Measurements from ENCODE around the gene UBE2C.

UBE2C gene

DNA sequence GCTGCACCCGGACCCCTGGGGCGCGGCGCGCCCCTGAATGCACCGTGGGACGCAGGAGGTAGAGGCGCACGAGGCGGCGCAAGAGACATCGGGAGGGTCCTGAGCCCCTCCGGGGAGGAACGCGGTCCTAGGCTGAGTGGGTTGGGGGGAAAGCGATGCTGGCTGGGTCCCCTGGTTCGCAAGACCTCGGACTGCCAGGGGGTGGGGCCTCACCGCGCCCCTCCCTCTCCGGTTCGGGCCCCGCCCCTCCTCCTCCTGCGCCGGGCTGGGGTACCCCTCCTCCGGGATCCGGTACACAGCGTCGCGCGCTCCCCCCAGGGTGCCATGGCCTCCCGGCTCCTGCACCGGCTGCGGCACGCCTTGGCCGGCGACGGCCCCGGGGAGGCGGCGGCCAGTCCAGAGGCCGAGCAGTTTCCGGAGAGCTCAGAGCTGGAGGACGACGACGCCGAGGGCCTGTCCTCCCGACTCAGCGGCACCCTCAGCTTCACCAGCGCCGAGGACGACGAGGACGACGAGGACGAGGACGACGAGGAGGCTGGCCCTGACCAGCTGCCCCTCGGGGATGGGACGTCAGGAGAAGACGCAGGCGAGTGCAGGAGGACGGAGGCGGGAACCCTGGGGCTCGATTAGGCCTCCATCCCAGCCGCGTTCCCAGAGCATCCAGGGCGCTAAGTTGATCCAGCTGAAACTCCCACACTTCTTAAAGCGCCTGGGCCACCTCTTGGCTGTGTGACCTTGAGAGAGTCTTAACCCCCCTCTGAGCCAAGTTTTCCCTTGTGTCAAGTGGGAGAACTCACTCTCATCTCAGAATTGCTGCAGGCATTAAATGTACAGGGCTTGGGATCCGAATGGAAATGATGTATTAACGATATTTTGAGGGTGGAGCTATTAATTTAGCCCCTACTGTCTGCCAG, 21.7 kb downstream of the UBE2C start:
- peak; percentile 47 for DNase-seq

DNA sequence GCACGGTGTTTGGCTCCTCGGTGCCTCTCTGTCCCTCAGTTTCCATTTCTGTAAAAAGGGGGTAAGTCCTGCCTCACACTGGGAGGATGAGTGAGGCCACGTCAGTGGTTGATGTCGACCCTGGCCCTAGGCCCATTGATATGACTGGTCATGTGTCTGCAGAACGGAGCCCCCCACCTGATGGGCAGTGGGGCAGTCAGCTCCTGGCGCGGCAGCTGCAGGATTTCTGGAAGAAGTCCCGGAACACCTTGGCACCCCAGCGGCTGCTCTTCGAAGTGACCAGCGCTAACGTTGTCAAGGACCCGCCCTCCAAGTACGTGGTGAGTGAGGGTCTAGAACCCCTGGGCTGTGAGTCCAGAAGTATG, 22.3 kb downstream of the UBE2C start:
- DNase-seq, result no peak

- DNase-seq, result no peak
Measured at GRCh38 chr20:45835329-45835765, 22.9 kb downstream of the UBE2C start.

GRCh38 chr20:45835825-45836224, 23.4 kb downstream of the UBE2C start:
- DNase-seq, result no peak

GRCh38 chr20:45836841-45837240, 24.4 kb downstream of the UBE2C start:
- DNase-seq, result no peak

GRCh38 chr20:45840700-45841198, 28.3 kb downstream of the UBE2C start:
- no peak for DNase-seq

GRCh38 chr20:45841407-45842129, 29.1 kb downstream of the UBE2C start:
- DNase-seq, result no peak

DNA sequence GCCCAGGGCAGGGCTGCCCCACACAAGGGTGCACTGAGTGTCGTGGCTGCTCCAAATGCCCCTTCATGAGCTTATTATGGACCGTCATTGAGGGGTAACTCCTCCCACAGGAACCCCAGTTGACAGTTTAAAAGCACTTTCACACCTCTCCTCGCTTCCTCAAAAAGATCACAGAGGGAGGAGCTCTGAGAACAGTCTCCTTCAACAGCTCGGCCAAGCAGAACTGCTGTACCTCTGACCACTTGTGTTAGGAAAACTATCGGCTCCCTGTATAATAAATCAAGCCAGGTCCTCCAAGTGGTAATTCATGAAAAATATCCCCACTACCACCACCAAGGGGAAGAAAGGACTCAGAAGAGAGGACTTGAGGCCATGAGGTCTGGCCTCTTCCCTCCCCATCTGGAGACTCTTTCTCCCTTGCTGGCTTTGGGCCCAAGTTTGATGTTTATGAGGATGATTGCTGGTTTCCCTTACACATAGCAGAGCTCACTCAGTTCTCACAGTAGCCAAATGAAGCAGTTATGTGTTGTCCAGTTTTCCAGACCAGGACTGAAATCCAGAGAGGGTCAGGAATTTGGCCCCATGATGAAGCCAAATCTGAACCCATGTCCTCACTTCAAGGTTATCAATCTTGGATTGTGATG, 29.8 kb downstream of the UBE2C start:
- DNase-seq, result no peak

DNA sequence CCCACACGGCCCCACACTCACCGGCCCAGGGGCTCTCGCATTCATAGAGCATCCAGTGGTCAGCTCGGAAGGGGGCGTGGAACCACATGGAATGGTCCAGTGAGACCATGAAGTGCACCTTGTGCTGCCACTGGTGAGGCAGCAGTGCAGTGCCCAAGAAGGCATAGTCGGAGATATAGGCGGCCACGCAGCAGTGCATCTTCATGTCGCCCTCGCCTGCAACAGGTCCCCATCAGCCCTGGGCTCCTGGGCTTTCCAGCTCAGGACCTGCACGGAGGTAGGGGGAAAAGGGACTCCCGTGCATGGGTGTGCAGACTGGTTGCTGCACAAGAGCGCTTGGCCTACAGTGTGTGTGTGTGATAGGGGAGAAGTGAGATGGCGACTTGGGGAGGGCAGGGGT, 31.1 kb downstream of the UBE2C start:
- DNase-seq, result no peak

DNA sequence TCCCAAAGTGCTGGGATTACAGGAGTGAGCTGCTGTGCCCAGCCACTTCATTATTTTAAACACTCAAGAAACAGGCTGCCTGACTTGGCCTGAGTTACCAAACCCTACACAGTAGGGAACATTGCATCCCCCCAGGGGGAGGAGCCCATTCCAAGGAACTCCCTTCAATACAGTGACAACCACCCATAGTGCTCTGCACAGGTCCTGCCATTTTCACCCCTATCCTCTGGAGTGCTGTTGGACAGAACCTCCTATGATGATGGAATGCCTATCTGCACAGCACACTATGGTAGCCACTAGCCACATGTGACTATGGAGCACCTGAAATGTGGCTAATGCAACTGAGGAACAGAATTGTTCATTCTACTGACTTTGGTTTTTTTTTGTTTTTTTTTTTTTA, 33.0 kb downstream of the UBE2C start:
- DNase-seq, result no peak

- DNase-seq, result no peak
Measured at GRCh38 chr20:45848421-45848820, 36.0 kb downstream of the UBE2C start.

DNA sequence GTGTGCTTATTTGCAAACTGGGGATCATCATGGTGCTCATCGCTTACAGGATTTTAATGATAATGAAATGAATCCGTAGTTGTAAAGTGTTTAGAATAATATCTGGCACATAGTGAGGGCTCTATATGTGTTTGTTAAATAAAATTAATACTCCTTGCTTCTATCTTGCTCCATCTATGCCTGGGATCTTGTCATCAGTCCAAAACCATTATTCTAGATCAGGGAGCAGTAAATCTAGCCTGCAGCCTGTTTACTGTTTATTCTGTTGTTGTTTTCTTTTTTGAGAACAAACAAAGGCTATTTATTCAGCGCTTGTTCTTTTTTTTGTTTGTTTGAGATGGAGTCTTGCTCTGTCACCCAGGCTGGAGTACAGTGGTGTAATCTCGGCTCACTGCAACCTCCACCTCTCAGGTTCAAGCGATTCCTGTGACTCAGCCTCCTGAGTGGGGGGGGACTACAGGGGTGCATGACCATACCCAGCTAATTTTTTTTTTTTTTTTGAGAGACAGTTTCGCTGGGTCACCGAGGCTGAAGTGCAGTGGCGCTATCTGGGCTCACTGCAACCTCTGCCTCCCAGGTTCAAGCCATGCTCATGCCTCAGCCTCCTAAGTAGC, 36.6 kb downstream of the UBE2C start:
- no peak for DNase-seq

- no peak for DNase-seq
Measured at GRCh38 chr20:45850238-45850637, 37.8 kb downstream of the UBE2C start.

- no peak for DNase-seq
Measured at GRCh38 chr20:45850926-45851325, 38.5 kb downstream of the UBE2C start.

DNA sequence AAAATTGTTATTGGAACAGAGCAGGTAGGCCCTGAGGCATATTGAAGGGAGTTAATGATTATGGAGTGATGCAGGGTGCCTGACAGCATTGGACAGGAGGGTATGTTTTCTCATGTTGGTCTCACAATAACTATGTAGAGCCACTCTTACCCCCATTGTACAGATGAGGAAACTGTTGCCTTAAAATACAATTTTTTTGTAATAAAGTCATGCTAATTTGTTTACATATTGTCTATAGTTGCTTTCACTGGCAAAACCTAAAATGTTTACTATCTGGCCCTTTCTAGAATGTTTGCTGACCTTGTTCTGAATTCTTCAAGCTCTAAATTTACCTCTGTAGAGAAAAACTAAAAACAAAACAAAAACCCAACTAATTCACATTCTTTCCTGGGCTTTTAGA, 39.1 kb downstream of the UBE2C start:
- DNase-seq, result no peak

DNA sequence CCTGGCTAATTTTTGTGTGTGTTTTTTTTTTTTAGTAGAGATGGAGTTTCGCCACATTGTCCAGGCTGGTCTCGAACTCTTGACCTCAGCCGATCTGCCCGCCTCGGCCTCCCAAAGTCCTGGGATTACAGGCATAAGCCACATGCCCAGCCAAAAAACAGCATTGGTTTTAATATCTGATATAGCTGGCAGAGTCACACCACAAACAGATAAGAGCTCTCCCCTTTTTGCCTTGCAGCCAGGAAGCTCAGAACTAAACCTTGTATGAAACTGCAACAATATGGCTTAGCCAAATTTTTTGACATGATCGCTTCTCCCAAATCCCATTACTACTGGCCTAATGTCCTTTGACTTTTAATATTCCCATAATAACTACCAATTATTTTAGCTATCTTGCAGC, 39.9 kb downstream of the UBE2C start:
- DNase-seq, result no peak

DNA sequence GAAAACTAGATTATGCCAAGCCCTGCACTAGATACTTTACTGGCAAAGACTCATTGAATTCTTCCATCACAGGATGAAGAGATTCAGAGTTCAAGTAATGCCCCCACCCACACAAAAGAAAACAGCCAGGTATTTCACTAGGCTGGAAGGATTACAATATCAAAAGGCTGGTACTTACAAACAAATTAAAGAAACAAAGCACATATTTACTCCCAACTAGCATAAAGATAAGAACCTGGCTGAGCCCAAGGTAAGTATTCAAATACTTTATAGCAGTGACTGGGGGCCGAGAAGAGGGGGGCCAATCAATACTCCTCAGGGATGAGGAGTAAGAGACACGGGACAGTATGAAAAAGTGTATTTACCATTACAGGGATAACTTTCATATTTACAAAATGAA, 41.0 kb downstream of the UBE2C start:
- DNase-seq, result no peak

DNA sequence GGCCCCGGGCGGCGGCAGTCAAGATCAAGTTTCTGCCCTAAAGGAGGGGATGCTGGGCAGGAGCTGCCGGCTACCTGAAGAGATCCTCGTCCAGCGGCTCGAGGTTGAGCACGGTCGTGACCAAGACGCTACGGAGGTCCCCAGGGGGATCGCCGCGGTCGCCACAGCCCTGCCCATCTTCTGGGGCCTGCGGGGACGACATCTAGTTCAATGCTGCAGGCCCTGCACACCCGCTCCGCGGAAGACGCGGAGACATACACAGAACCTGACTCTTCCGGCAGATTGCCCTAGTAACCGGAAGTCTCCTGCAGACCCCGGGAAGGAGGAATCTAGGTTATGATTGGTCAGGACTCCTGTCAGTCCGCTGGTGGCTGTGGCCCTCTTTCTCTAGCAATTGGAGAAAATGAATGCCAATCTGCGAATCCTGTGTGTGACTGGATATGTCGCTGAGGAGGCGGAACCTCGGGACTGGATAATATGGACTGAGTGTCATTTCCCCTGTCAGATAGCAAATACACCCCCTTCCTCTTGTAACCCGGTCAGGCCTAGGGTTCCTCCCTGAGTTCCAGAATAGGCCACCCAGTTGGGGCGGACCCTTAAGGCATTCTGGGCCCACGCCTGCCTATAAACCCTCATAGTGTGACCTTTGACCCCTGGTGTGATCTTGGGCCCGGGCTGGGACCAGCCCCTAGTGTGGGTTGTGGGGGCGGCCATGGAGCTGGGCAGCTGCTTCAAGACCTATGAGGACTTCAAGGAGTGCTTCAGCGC, 44.9 kb downstream of the UBE2C start, which contains the start of the genes ACOT8 and ZSWIM3:
ACOT8 (minus strand) TSS at position 279 of the 768 bp plus-strand sequence; CDS start at position 202, 77 bp downstream.
ZSWIM3 (plus strand) TSS at position 501 of the 768 bp plus-strand sequence; CDS start at position 713, 212 bp downstream.
- peak; percentile 100 for DNase-seq

- DNase-seq, result no peak
Measured at GRCh38 chr20:45857882-45858216, 45.4 kb downstream of the UBE2C start.

- DNase-seq, result no peak
Measured at GRCh38 chr20:45859916-45860315, 47.5 kb downstream of the UBE2C start.

DNA sequence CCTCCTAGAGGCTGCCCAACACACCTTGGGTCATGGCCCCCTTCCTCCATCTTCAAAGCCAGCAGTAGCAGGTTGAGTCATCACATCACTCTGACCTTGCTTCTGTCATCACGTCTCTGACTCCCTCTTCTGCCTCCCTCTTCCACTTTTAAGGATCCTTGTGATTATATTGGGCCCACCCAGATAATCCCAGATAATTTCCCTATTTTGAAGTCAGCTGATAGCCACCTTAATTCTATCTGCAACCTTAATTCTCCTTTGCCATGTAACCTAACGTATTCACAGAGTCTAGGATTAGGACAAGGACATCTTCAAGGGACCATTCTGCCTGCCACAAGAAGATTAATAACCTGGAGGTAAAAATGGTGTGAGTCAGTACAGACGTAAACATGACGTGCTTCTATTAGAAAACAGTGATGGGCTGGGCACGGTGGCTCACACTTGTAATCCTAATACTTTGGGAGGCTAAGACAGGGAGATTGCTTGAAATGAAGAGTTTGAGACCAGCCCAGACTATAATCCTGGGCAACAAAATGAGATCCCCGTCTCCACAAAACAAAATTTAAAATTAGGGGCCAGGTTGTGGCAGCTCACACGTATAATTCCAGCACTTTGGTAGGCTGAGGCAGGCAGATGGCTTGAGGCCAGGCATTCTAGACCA, 48.2 kb downstream of the UBE2C start:
- no peak for DNase-seq

All from CD4-positive, alpha-beta T cell treated with Interleukin-21 for 1 hour (primary cell).